ENCODE measurements around the gene PTHLH.

- TF ChIP-seq POLR2A (IDR thresholded peaks at IDR 0.05; ENCODE audit: low read depth, low read length): no peak
- TF ChIP-seq MYC (IDR thresholded peaks at IDR 0.05; ENCODE audit: low read depth, low read length): no peak
- TF ChIP-seq CTCF (IDR thresholded peaks at IDR 0.05; ENCODE audit: extremely low read depth in 1 of 2, insufficient read depth in 1 of 2, low read depth in 1 of 2, low read length in 2 of 2): no peak
- peak; percentile 65 for TF ChIP-seq FOS (IDR thresholded peaks at IDR 0.05; ENCODE audit: borderline replicate concordance, insufficient read depth, low read length)
- no peak for TF ChIP-seq MAX (IDR thresholded peaks at IDR 0.05; ENCODE audit: insufficient read depth, insufficient read length)
- no peak for TF ChIP-seq EZH2 (IDR thresholded peaks at IDR 0.05; ENCODE audit: borderline replicate concordance, low read depth, low read length, severe bottlenecking)
- TF ChIP-seq GATA2 (IDR thresholded peaks at IDR 0.05; ENCODE audit: insufficient read depth, insufficient read length, low read depth, low read length): no peak
These were observed 6.6 kb downstream of the PTHLH start for GRCh38 chr12:27965966-27966365.
